SK-N-DZ (cell line): Measurements from ENCODE around the gene MOB3A.

Experiments
- DNase-seq: peaks from one replicate; pipeline ENCODE4 v3.0.0-alpha.2; 2015; ENCODE audit warnings: low spot score

Gene MOB3A

GRCh38 chr19:2046046-2046907, 49.8 kb downstream of the MOB3A start:
- no peak for DNase-seq

- no peak for DNase-seq
Observed at GRCh38 chr19:2045501-2046045, 50.6 kb downstream of the MOB3A start.

GRCh38 chr19:2044709-2045500, 51.2 kb downstream of the MOB3A start:
- DNase-seq = no peak

GRCh38 chr19:2043961-2044708, 52.0 kb downstream of the MOB3A start:
- DNase-seq = no peak

GRCh38 chr19:2043251-2043641, 52.9 kb downstream of the MOB3A start:
- no peak for DNase-seq

GRCh38 chr19:2042485-2043250, 53.5 kb downstream of the MOB3A start:
- no peak for DNase-seq

GRCh38 chr19:2041683-2042484, 54.2 kb downstream of the MOB3A start:
- DNase-seq = peak; percentile 91

- no peak for DNase-seq
Observed at GRCh38 chr19:2041433-2041682, 54.8 kb downstream of the MOB3A start.

- DNase-seq = no peak
Observed at GRCh38 chr19:2040647-2041432, 55.3 kb downstream of the MOB3A start.

GRCh38 chr19:2039959-2040646, 56.0 kb downstream of the MOB3A start:
- no peak for DNase-seq

- no peak for DNase-seq
Observed at GRCh38 chr19:2039089-2039958, 56.8 kb downstream of the MOB3A start.

- DNase-seq = no peak
Observed at GRCh38 chr19:2038284-2039088, 57.6 kb downstream of the MOB3A start.

- no peak for DNase-seq
Observed at GRCh38 chr19:2037651-2038255, 58.4 kb downstream of the MOB3A start.

GRCh38 chr19:2036424-2036823, 59.7 kb downstream of the MOB3A start:
- no peak for DNase-seq

- no peak for DNase-seq
Observed at GRCh38 chr19:2035590-2035991, 60.5 kb downstream of the MOB3A start.

GRCh38 chr19:2034729-2035589, 61.2 kb downstream of the MOB3A start:
- no peak for DNase-seq
